Liver (tissue), 9 donors: ENCODE data around the gene PREX1. TPM values are rescaled to one million over a fixed set of nuclear protein-coding genes. Genes with fewer than 3 reads are reported as not detected.

Experiments used
- DNase-seq: peaks from one replicate; pipeline ENCODE4 v3.0.0-alpha.2; 2017; ENCODE audit warnings: low spot score
- H3K27ac ChIP-seq, 2 donors: one replicate each; pipeline ENCODE4 v1.7.0; 2013; ENCODE audit warnings: inconsistent platforms in 2 of 2, low read length in 2 of 2, control low read depth in 1 of 2, low read depth in 1 of 2, mild to moderate bottlenecking in 1 of 2
- H3K27me3 ChIP-seq, 4 donors: one replicate each; pipeline versions ENCODE4 v1.6.1 to v1.7.0; 2013; ENCODE audit warnings: low read length in 3 of 4, inconsistent platforms in 1 of 4, mild to moderate bottlenecking in 1 of 4, moderate library complexity in 1 of 4; ENCODE audit not compliant: control insufficient read depth in 4 of 4, insufficient read depth in 4 of 4
- H3K36me3 ChIP-seq, 4 donors: one replicate each; pipeline versions ENCODE4 v1.6.1 to v1.7.0; 2013; ENCODE audit warnings: low read length in 3 of 4, mild to moderate bottlenecking in 3 of 4, low read depth in 1 of 4, moderate library complexity in 1 of 4; ENCODE audit not compliant: control insufficient read depth in 4 of 4, insufficient read depth in 3 of 4
- H3K4me1 ChIP-seq, 4 donors: one replicate each; pipeline versions ENCODE4 v1.6.1 to v1.7.0; 2013; ENCODE audit warnings: low read length in 3 of 4, mild to moderate bottlenecking in 3 of 4, moderate library complexity in 1 of 4; ENCODE audit not compliant: control insufficient read depth in 4 of 4, insufficient read depth in 4 of 4
- H3K4me3 ChIP-seq, 3 donors: one replicate each; pipeline versions ENCODE4 v1.6.1 to v1.7.0; 2013; ENCODE audit warnings: low read length in 3 of 3, control low read depth in 1 of 3, low read depth in 1 of 3, mild to moderate bottlenecking in 1 of 3
- H3K9ac ChIP-seq, 2 donors: one replicate each; pipeline ENCODE4 v1.7.0; 2013; ENCODE audit warnings: low read length in 2 of 2, mild to moderate bottlenecking in 2 of 2, moderate library complexity in 2 of 2, control low read depth in 1 of 2, low read depth in 1 of 2
- H3K9me3 ChIP-seq, 4 donors: one replicate each; pipeline versions ENCODE4 v1.6.1 to v1.7.0; 2013; ENCODE audit warnings: low read length in 3 of 4; ENCODE audit not compliant: control insufficient read depth in 4 of 4
- ATF3 ChIP-seq: IDR thresholded peaks from 2 replicates; pipeline ENCODE4 v1.6.1; 2016; ENCODE audit warnings: antibody characterized with exemption
- CTCF ChIP-seq: fragments of 150-350 bp; IDR thresholded peaks from 2 replicates; pipeline ENCODE4 v1.5.1; 2017; ENCODE audit warnings: improper control_type of control experiment, low read depth, low read length; ENCODE audit not compliant: missing input control
- EGR1 ChIP-seq, 2 donors: IDR thresholded peaks; 2 replicates each; pipeline ENCODE4 v1.6.1; 2016 to 2018; ENCODE audit warnings: antibody characterized with exemption in 2 of 2, low read depth in 2 of 2
- FOXA1 ChIP-seq: IDR thresholded peaks from 2 replicates; pipeline ENCODE4 v1.6.1; 2016; ENCODE audit warnings: antibody characterized with exemption
- GABPA ChIP-seq, 2 donors: IDR thresholded peaks in 1 of 2; conservative IDR thresholded peaks in 1 of 2; 2 replicates each; pipeline ENCODE4 v1.6.1; 2016; ENCODE audit warnings: antibody characterized with exemption in 2 of 2, mild to moderate bottlenecking in 1 of 2, moderate library complexity in 1 of 2
- HNF4A ChIP-seq, 2 donors: conservative IDR thresholded peaks; 2 replicates each; pipeline ENCODE4 v1.6.1; 2016; ENCODE audit warnings: antibody characterized with exemption in 2 of 2, mild to moderate bottlenecking in 2 of 2
- HNF4G ChIP-seq: IDR thresholded peaks from 2 replicates; pipeline ENCODE4 v1.6.1; 2016; ENCODE audit warnings: antibody characterized with exemption
- JUND ChIP-seq, 2 donors: IDR thresholded peaks; 2 replicates each; pipeline ENCODE4 v1.6.1; 2016; ENCODE audit warnings: antibody characterized with exemption in 2 of 2
- NR2F2 ChIP-seq: IDR thresholded peaks from 2 replicates; pipeline ENCODE4 v1.6.1; 2016; ENCODE audit warnings: antibody characterized with exemption
- RAD21 ChIP-seq, 2 donors: IDR thresholded peaks; 2 replicates each; pipeline ENCODE4 v1.6.1; 2016; ENCODE audit warnings: antibody characterized with exemption in 2 of 2, mild to moderate bottlenecking in 2 of 2
- REST ChIP-seq: IDR thresholded peaks from 2 replicates; pipeline ENCODE4 v1.6.1; 2016; ENCODE audit warnings: antibody characterized with exemption, mild to moderate bottlenecking
- RXRA ChIP-seq, 2 donors: IDR thresholded peaks; 2 replicates each; pipeline ENCODE4 v1.6.1; 2017 to 2018; ENCODE audit warnings: antibody characterized with exemption in 2 of 2, mild to moderate bottlenecking in 1 of 2
- YY1 ChIP-seq: IDR thresholded peaks from 2 replicates; pipeline ENCODE4 v1.6.1; 2016; ENCODE audit warnings: antibody characterized with exemption, mild to moderate bottlenecking
- WGBS: extraction: QIAGEN DNeasy Blood & Tissue Kit; methylation state at CpG from one replicate; pipeline ENCODE4 v1.1.7; 2013; 5-methylcytosine and 5-hydroxymethylcytosine counted together
- polyA plus RNA-seq, 2 donors: library from polyadenylated mRNA; stranded (reverse) in 1 of 2; unstranded in 1 of 2; fragments of 200-250 nt in 1 of 2; fragments of >200 nt in 1 of 2; fragmentation: Nextera tagmentation in 1 of 2; extraction: Ambion mirVana in 1 of 2; gene quantifications; one replicate each; pipeline versions ENCODE4 v1.2.1 to v1.2.3, GENCODE V29; 2013 to 2015
- total RNA-seq, 2 donors: library from RNA; depleted of rRNA; stranded (reverse); fragments of >200 nt; gene quantifications; one replicate each; pipeline ENCODE4 v1.2.3, GENCODE V29; 2014
- TF ChIP-seq, protein P1 (sequence below): IDR thresholded peaks from 2 replicates; pipeline ENCODE4 v1.6.1; 2016; ENCODE audit warnings: antibody characterized with exemption
- donor health status: healthy.
- donor health status: healthy.
- donor health status: healthy.
- donor health status: healthy.
- donor health status: healthy.

Gene PREX1
- total and polyA plus RNA-seq, 4 donors = 2.2 to 18.0 (median 10.8) TPM

- DNase-seq = no peak
- 85% methylated on average over 5 of the region's 5 CpGs for WGBS
- Histone ChIP-seq H3K4me1 (peaks cover 3 to 19% (median 14%) of the 10 kb centered on the region in 4 donors), H3K27me3 (no peaks in the 10 kb centered on the region), H3K36me3 (no peaks in the 10 kb centered on the region), H3K9ac (no peak overlapping the region), H3K4me3 (no peak overlapping the region), H3K27ac (no peak overlapping the region), H3K9me3 (no peaks in the 10 kb centered on the region)
- TF ChIP-seq, protein P1, sequence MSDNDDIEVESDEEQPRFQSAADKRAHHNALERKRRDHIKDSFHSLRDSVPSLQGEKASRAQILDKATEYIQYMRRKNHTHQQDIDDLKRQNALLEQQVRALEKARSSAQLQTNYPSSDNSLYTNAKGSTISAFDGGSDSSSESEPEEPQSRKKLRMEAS = no peak
- TF ChIP-seq NR2F2 (no peak), GABPA (IDR thresholded peaks at IDR 0.05 in 1 of 2, conservative IDR thresholded peaks at IDR 0.05 in 1 of 2) (no peak), FOXA1 (no peak), RXRA (IDR thresholded peaks at IDR 0.05) (no peak), HNF4G (no peak), HNF4A (conservative IDR thresholded peaks at IDR 0.05) (no peak), EGR1 (IDR thresholded peaks at IDR 0.05; ENCODE audit: low read depth in 2 of 2) (no peak), YY1 (no peak), JUND (IDR thresholded peaks at IDR 0.05) (no peak), REST (no peak), CTCF (no peak)
Measured at GRCh38 chr20:48847498-48848205, 19.9 kb upstream of the PREX1 start.

- no peak overlapping the region for H3K4me3 ChIP-seq
- H3K27ac ChIP-seq = no peak overlapping the region
- H3K4me1 ChIP-seq = peaks cover 3 to 19% (median 12%) of the 10 kb centered on the region in 4 donors
- no peak for DNase-seq
- H3K9ac ChIP-seq = no peak overlapping the region
- H3K27me3 ChIP-seq = no peaks in the 10 kb centered on the region
- WGBS = 69% methylated on average over 12 of the region's 12 CpGs
- no peaks in the 10 kb centered on the region for H3K9me3 ChIP-seq
- H3K36me3 ChIP-seq = no peaks in the 10 kb centered on the region
- no peak for TF ChIP-seq ATF3
- no peak for TF ChIP-seq RAD21 (IDR thresholded peaks at IDR 0.05)
- TF ChIP-seq REST = no peak
- TF ChIP-seq CTCF = no peak
- TF ChIP-seq RXRA (IDR thresholded peaks at IDR 0.05) = no peak
- no peak for TF ChIP-seq HNF4G
- TF ChIP-seq EGR1 (IDR thresholded peaks at IDR 0.05; ENCODE audit: low read depth in 2 of 2) = no peak
- TF ChIP-seq, protein P1 = no peak
- no peak for TF ChIP-seq YY1
Measured at GRCh38 chr20:48846516-48847492, 19.0 kb upstream of the PREX1 start.
